Gastrocnemius medialis (tissue), 4 donors: ENCODE results near the gene PDS5A. TPM values are rescaled to one million over a fixed set of nuclear protein-coding genes. Genes with fewer than 3 reads are reported as not detected.
"Not testable (repeated sequence)": the region's sequence is repeated elsewhere in the genome, so short reads cannot be mapped to it uniquely, and the experiment has no call there.

Experiments used
- ATAC-seq, 2 donors: fragments of 150-250 bp; one replicate each; pipeline ENCODE4 v1.9.1; 2016
- DNase-seq, 2 donors: peaks; one replicate each; pipeline ENCODE4 v3.0.0-alpha.2; 2019
- H3K27ac ChIP-seq, 4 donors: fragments of 200-600 bp; sonication (generic); 1 replicate in 1 of 4; 2 replicates in 3 of 4; pipeline ENCODE4 v1.5.1; 2016 to 2018; ENCODE audit warnings: mild to moderate bottlenecking in 2 of 4, moderate library complexity in 1 of 4
- H3K27me3 ChIP-seq, 3 donors: fragments of 200-600 bp; sonication (generic) in 2 of 3; 1 replicate in 1 of 3; 2 replicates in 2 of 3; pipeline versions ENCODE4 v1.5.1 to v1.6.0; 2016 to 2019; ENCODE audit warnings: mild to moderate bottlenecking in 1 of 3, moderate library complexity in 1 of 3
- H3K36me3 ChIP-seq, 2 donors: fragments of 200-600 bp; sonication (generic) in 1 of 2; one replicate each; pipeline ENCODE4 v1.5.1; 2017 to 2018
- H3K4me1 ChIP-seq, 2 donors: fragments of 200-600 bp; sonication (generic) in 1 of 2; one replicate each; pipeline ENCODE4 v1.5.1; 2016 to 2017; ENCODE audit warnings: mild to moderate bottlenecking in 2 of 2
- H3K4me3 ChIP-seq, 4 donors: fragments of 200-600 bp; sonication (generic) in 3 of 4; 1 replicate in 1 of 4; 2 replicates in 3 of 4; pipeline ENCODE4 v1.5.1; 2016 to 2019; ENCODE audit warnings: mild to moderate bottlenecking in 2 of 4
- H3K9me3 ChIP-seq, 3 donors: fragments of 200-600 bp; sonication (generic) in 2 of 3; 1 replicate in 1 of 3; 2 replicates in 2 of 3; pipeline ENCODE4 v1.5.1; 2016 to 2019
- POLR2A ChIP-seq, 2 donors: fragments of 450-650 bp; IDR thresholded peaks; one replicate each; pipeline ENCODE4 v1.6.1; 2017; ENCODE audit warnings: antibody characterized with exemption in 2 of 2, mild to moderate bottlenecking in 2 of 2, moderate library complexity in 2 of 2
- in situ Hi-C, 4 donors: fragments of 200-750 bp; cut with MboI; loops; one replicate each; pipeline versions ENCODE4 v1.15.0 to v1.8.0; 2017; ENCODE audit warnings: low sequenced_read_pairs in 4 of 4
- intact Hi-C: fragments of 100-400 bp; cut with DNase I; formaldehyde crosslinking; loops from one replicate; pipeline ENCODE4 v1.15.1; 2023; ENCODE audit warnings: low total_unique reads
- total RNA-seq, 4 donors: library from RNA; depleted of rRNA; stranded (reverse); fragments of >200 nt; gene quantifications; one replicate each; pipeline versions ENCODE4 v1.1.0 to v1.2.3, GENCODE V29; 2016
- TF ChIP-seq, protein P1 (sequence below), 5 experiments: fragments of 450-650 bp in 3 of 5; fragments of 200-600 bp in 2 of 5; sonication (generic) in 2 of 5; IDR thresholded peaks in 4 of 5; conservative IDR thresholded peaks in 1 of 5; 1 replicate in 4 of 5; 2 replicates in 1 of 5; pipeline ENCODE4 v1.5.1; 2016 to 2019; ENCODE audit warnings: antibody characterized with exemption in 5 of 5, mild to moderate bottlenecking in 3 of 5, moderate library complexity in 3 of 5

PDS5A gene
- total RNA-seq, 4 donors from 2014 or later = 28.3 to 40.6 (median 36.7) TPM

GRCh38 chr4:39792529-39792928 is 185.2 kb downstream of the PDS5A start:
- ATAC-seq = no peak
- intact Hi-C loops = no loop called here
- H3K9me3 ChIP-seq = no peaks in the 10 kb centered on the region
- no peak for TF ChIP-seq POLR2A (IDR thresholded peaks at IDR 0.05)
- TF ChIP-seq, protein P1, sequence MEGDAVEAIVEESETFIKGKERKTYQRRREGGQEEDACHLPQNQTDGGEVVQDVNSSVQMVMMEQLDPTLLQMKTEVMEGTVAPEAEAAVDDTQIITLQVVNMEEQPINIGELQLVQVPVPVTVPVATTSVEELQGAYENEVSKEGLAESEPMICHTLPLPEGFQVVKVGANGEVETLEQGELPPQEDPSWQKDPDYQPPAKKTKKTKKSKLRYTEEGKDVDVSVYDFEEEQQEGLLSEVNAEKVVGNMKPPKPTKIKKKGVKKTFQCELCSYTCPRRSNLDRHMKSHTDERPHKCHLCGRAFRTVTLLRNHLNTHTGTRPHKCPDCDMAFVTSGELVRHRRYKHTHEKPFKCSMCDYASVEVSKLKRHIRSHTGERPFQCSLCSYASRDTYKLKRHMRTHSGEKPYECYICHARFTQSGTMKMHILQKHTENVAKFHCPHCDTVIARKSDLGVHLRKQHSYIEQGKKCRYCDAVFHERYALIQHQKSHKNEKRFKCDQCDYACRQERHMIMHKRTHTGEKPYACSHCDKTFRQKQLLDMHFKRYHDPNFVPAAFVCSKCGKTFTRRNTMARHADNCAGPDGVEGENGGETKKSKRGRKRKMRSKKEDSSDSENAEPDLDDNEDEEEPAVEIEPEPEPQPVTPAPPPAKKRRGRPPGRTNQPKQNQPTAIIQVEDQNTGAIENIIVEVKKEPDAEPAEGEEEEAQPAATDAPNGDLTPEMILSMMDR (IDR thresholded peaks at IDR 0.05 in 4 of 5, conservative IDR thresholded peaks at IDR 0.05 in 1 of 5) = no peak
- no peak overlapping the region for H3K4me3 ChIP-seq
- in situ Hi-C loops = no loop called here
- no peaks in the 10 kb centered on the region for H3K4me1 ChIP-seq
- no peak overlapping the region for H3K27ac ChIP-seq
- H3K36me3 ChIP-seq = no peaks in the 10 kb centered on the region
- DNase-seq = no peak
- H3K27me3 ChIP-seq = no peaks in the 10 kb centered on the region

GRCh38 chr4:39792128-39792527 is 185.6 kb downstream of the PDS5A start:
- no peaks in the 10 kb centered on the region for H3K36me3 ChIP-seq

GRCh38 chr4:39786838-39787237 is 190.9 kb downstream of the PDS5A start:
- Histone ChIP-seq H3K4me1 (no peaks in the 10 kb centered on the region), H3K27ac (no peak overlapping the region), H3K9me3 (no peaks in the 10 kb centered on the region), H3K36me3 (no peaks in the 10 kb centered on the region), H3K27me3 (no peaks in the 10 kb centered on the region), H3K4me3 (no peak overlapping the region)
- DNase-seq (no peak), ATAC-seq (no peak)
- intact Hi-C loops = loop anchor here (10.0 kb wide), 1 partner anchor 82 kb away; no protein-coding TSS in a partner anchor
- in situ Hi-C loops = no loop called here
- no peak for TF ChIP-seq POLR2A (IDR thresholded peaks at IDR 0.05)
- TF ChIP-seq, protein P1 (IDR thresholded peaks at IDR 0.05 in 4 of 5, conservative IDR thresholded peaks at IDR 0.05 in 1 of 5) = no peak

More at GRCh38 chr4:39792128-39792527, 185.6 kb downstream of the PDS5A start:
- in situ Hi-C loops (no loop called here), intact Hi-C loops (no loop called here)
- no peak overlapping the region for H3K4me3 ChIP-seq
- no peak overlapping the region for H3K27ac ChIP-seq
- ATAC-seq (no peak), DNase-seq (no peak)
- no peaks in the 10 kb centered on the region for H3K9me3 ChIP-seq
- no peaks in the 10 kb centered on the region for H3K27me3 ChIP-seq
- TF ChIP-seq, protein P1 (IDR thresholded peaks at IDR 0.05 in 4 of 5, conservative IDR thresholded peaks at IDR 0.05 in 1 of 5) = no peak
- TF ChIP-seq POLR2A (IDR thresholded peaks at IDR 0.05) = no peak
- no peaks in the 10 kb centered on the region for H3K4me1 ChIP-seq

GRCh38 chr4:39785083-39785482 is 192.6 kb downstream of the PDS5A start:
- intact Hi-C loops (loop anchor here (10.0 kb wide), 1 partner anchor 80 kb away; no protein-coding TSS in a partner anchor), in situ Hi-C loops (no loop called here)
- Histone ChIP-seq H3K9me3 (no peaks in the 10 kb centered on the region), H3K36me3 (peaks cover 0 to 1% of the 10 kb centered on the region in 2 donors), H3K4me3 (no peak overlapping the region), H3K27me3 (no peaks in the 10 kb centered on the region), H3K4me1 (no peaks in the 10 kb centered on the region), H3K27ac (no peak overlapping the region)
- ATAC-seq (no peak), DNase-seq (no peak)
- TF ChIP-seq, protein P1 (IDR thresholded peaks at IDR 0.05 in 4 of 5, conservative IDR thresholded peaks at IDR 0.05 in 1 of 5) = no peak
- no peak for TF ChIP-seq POLR2A (IDR thresholded peaks at IDR 0.05)

DNA sequence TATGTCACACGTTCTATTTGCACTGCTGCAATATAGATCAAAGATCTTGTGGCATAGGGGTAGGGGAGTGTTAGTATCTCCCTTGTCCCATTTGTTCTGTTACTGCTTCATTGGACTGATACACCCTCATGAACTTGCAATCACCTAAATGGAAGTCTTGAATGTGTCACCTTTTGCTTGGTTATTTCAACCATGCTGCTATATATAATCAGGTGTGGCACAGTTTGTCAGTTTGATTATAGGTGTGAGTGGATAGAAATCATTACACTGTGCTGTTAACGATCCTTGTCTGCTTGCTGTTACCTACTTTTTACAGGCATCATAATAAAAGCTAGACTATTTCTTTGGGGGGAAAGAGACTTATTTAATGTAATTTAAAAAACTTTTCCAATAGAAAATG is 195.7 kb downstream of the PDS5A start:
- in situ Hi-C loops, H3K4me1 ChIP-seq, H3K9me3 ChIP-seq, H3K4me3 ChIP-seq, DNase-seq, H3K27ac ChIP-seq, H3K27me3 ChIP-seq, ATAC-seq: not testable (repeated sequence)
- intact Hi-C loops = loop anchor here (10.0 kb wide), 1 partner anchor 77 kb away; no protein-coding TSS in a partner anchor
- H3K36me3 ChIP-seq = peaks cover 4 to 31% of the 10 kb centered on the region in 2 donors

Other genes with a start within 250 kb of the PDS5A start
- gene N4BP2, start 78.9 kb upstream of the PDS5A start, total RNA-seq = 1 to 10 TPM; 1.3 to 7.0 (median 3.3) TPM
- under 1 TPM in 1 of 4 donors, not detected in 3; 0.26 TPM for gene RHOH, start 219.1 kb upstream of the PDS5A start, total RNA-seq